SU-DHL-6 (cell line): Measurements from ENCODE around the gene NOTO.

ENCODE experiments used
- EZH2phosphoT487 ChIP-seq: fragments of 200-600 bp; sonication (generic), shearing (Covaris generic); conservative IDR thresholded peaks from 2 replicates; pipeline ENCODE4 v1.6.1; 2018; ENCODE audit warnings: mild to moderate bottlenecking, antibody characterized with exemption, low read length, moderate library complexity, mixed read lengths
- TF ChIP-seq, protein P1 (sequence below): fragments of 200-600 bp; sonication (generic); IDR thresholded peaks from one replicate; pipeline ENCODE4 v1.5.1; 2017; ENCODE audit warnings: antibody characterized with exemption, mild to moderate bottlenecking, low read length, moderate library complexity; ENCODE audit not compliant: insufficient read depth, poor library complexity, severe bottlenecking

DNA sequence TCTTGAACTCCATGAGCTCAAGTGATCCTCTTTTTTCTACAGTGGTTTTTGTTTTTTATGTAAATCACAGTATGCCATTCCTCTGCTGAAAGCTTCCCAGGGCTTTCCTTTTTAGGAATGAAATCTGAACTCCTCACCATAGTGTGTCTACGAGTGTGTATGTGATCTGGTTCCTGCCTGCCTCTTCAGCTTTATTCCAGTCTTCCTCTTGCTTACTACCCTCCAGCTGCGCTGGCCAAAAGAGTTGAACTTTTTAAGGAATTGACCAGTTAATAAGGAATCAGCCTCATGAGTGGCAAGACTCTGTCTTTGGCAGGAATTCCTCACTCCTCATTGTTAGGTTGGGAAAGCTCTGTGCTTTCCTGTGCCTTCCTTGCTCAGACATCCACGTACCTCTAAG is 35.8 kb downstream of the NOTO start:
- TF ChIP-seq, protein P1, sequence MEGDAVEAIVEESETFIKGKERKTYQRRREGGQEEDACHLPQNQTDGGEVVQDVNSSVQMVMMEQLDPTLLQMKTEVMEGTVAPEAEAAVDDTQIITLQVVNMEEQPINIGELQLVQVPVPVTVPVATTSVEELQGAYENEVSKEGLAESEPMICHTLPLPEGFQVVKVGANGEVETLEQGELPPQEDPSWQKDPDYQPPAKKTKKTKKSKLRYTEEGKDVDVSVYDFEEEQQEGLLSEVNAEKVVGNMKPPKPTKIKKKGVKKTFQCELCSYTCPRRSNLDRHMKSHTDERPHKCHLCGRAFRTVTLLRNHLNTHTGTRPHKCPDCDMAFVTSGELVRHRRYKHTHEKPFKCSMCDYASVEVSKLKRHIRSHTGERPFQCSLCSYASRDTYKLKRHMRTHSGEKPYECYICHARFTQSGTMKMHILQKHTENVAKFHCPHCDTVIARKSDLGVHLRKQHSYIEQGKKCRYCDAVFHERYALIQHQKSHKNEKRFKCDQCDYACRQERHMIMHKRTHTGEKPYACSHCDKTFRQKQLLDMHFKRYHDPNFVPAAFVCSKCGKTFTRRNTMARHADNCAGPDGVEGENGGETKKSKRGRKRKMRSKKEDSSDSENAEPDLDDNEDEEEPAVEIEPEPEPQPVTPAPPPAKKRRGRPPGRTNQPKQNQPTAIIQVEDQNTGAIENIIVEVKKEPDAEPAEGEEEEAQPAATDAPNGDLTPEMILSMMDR = no peak
- TF ChIP-seq EZH2phosphoT487 = no peak
